ENCODE measurements around the gene TMA7B.
"Not testable (repeated sequence)": the region's sequence is repeated elsewhere in the genome, so short reads cannot be mapped to it uniquely, and the experiment has no call there.

- TF ChIP-seq CTCF (IDR thresholded peaks at IDR 0.05; ENCODE audit: low read depth, low read length); EZH2phosphoT487 (IDR thresholded peaks at IDR 0.05; ENCODE audit: low read depth): not testable (repeated sequence)
Observed at GRCh38 chr22:39951603-39952293, 8.4 kb upstream of the TMA7B start.
